A673 (cell line): ENCODE measurements around the gene GNG12. TPM values are rescaled to one million over a fixed set of nuclear protein-coding genes. Genes with fewer than 3 reads are reported as not detected.

Experiments used
- BruUV-seq: library from RNA; stranded (reverse); fragments of 400-500 nt; replicated peaks from 2 replicates; lab custom pipeline; 2021; lab: Mats Ljungman, UMichigan
- CTCF ChIA-PET: fragments of 300-600 bp; sonication (Branson Sonifier 250); formaldehyde crosslinking; loops from one replicate; lab custom pipeline; 2022; ENCODE audit warnings: antibody characterized with exemption; lab: Charles Lee
- POLR2A ChIA-PET: fragments of 300-600 bp; sonication (Branson Sonifier 250); formaldehyde crosslinking; loops from one replicate; lab custom pipeline; 2022; ENCODE audit warnings: antibody characterized with exemption; ENCODE audit not compliant: low non-redundant PET; lab: Charles Lee
- DNase-seq: peaks from one replicate; pipeline ENCODE4 v3.0.0-alpha.2; 2015; ENCODE audit warnings: low spot score
- H3K27ac ChIP-seq: fragments of 200-600 bp; sonication (generic); 2 replicates; pipeline ENCODE4 v1.5.1; 2016; ENCODE audit warnings: mixed run types, low read depth, mild to moderate bottlenecking, mixed read lengths, antibody characterized with exemption, low read length; ENCODE audit not compliant: poor library complexity, severe bottlenecking
- H3K27me3 ChIP-seq: fragments of 200-600 bp; sonication (generic); replicated peaks from 2 replicates; pipeline ENCODE4 v1.6.1; 2017; ENCODE audit warnings: mixed run types, low read depth, mild to moderate bottlenecking, mixed read lengths, antibody characterized with exemption, low read length; ENCODE audit not compliant: insufficient read depth, poor library complexity
- H3K36me3 ChIP-seq: fragments of 200-600 bp; sonication (generic); 2 replicates; pipeline ENCODE4 v1.6.1; 2016; ENCODE audit warnings: mixed run types, mild to moderate bottlenecking, mixed read lengths, antibody characterized with exemption, low read length; ENCODE audit not compliant: insufficient read depth, poor library complexity, severe bottlenecking
- H3K4me1 ChIP-seq: fragments of 200-600 bp; sonication (generic); 2 replicates; pipeline ENCODE4 v1.6.1; 2017; ENCODE audit warnings: mixed run types, mild to moderate bottlenecking, mixed read lengths, antibody characterized with exemption, low read length; ENCODE audit not compliant: insufficient read depth, poor library complexity, severe bottlenecking
- H3K4me3 ChIP-seq: fragments of 200-600 bp; sonication (generic); 2 replicates; pipeline ENCODE4 v1.5.1; 2016; ENCODE audit warnings: low read depth, mixed run types, mild to moderate bottlenecking, mixed read lengths, low read length; ENCODE audit not compliant: poor library complexity, severe bottlenecking
- H3K9me3 ChIP-seq: fragments of 200-600 bp; sonication (generic); 2 replicates; pipeline ENCODE4 v1.6.1; 2016; ENCODE audit warnings: mixed run types, low read depth, mild to moderate bottlenecking, mixed read lengths, antibody characterized with exemption, low read length; ENCODE audit not compliant: poor library complexity, severe bottlenecking
- CTCF ChIP-seq: fragments of 300-800, 200-600 bp; sonication (generic); conservative IDR thresholded peaks from 2 replicates; pipeline ENCODE4 v1.5.1; 2017; ENCODE audit warnings: low read depth, mild to moderate bottlenecking, antibody characterized with exemption, low read length, moderate library complexity, mixed read lengths
- EZH2 ChIP-seq: fragments of 200-600 bp; sonication (generic); IDR thresholded peaks from 2 replicates; pipeline ENCODE4 v1.6.1; 2017; ENCODE audit warnings: borderline replicate concordance, low read depth, mild to moderate bottlenecking, mixed read lengths, antibody characterized with exemption, low read length; ENCODE audit not compliant: poor library complexity, severe bottlenecking
- intact Hi-C: fragments of 100-400 bp; cut with micrococcal nuclease; formaldehyde crosslinking; loops from one replicate; pipeline ENCODE4 v1.10.0; 2022; ENCODE audit not compliant: unreplicated experiment
- total RNA-seq: library from RNA; stranded (reverse); gene quantifications from 2 replicates; pipeline ENCODE4 v1.2.3, GENCODE V29; 2021

GNG12 gene
- total RNA-seq, 1 experiment from 2014 or later = 54.8 TPM

GRCh38 chr1:67768480-67768879, 64.8 kb downstream of the GNG12 start:
- Histone ChIP-seq H3K27ac (no peak overlapping the region), H3K4me3 (no peak overlapping the region), H3K4me1 (peaks cover 7% of the 10 kb centered on the region), H3K27me3 (no peaks in the 10 kb centered on the region), H3K9me3 (no peaks in the 10 kb centered on the region), H3K36me3 (no peaks in the 10 kb centered on the region)
- DNase-seq = no peak
- BruUV-seq = no TSS peak
- ChIA-PET CTCF (interaction anchor here (1.5 kb wide), 1 partner anchor 8 kb away, joined by 5 read pairs; no protein-coding TSS in a partner anchor), POLR2A (no interaction called here)
- TF ChIP-seq EZH2 = no peak
- no peak for TF ChIP-seq CTCF
- intact Hi-C loops = loop anchor here (5.0 kb wide), 2 partner anchors 84 to 344 kb away; no protein-coding TSS in a partner anchor

- H3K4me3 ChIP-seq = no peak overlapping the region
- CTCF ChIA-PET = interaction anchor here (0.6 to 1.9 kb wide), 4 partner anchors 70 to 238 kb away, joined by 3 to 8 read pairs (median 6); no protein-coding TSS in a partner anchor
- DNase-seq = no peak
- no peak overlapping the region for H3K27ac ChIP-seq
- H3K4me1 ChIP-seq = peaks cover 6% of the 10 kb centered on the region
- no TSS peak for BruUV-seq
- H3K27me3 ChIP-seq = no peaks in the 10 kb centered on the region
- H3K9me3 ChIP-seq = no peaks in the 10 kb centered on the region
- intact Hi-C loops = loop anchor here (2.0 to 5.0 kb wide), 5 partner anchors 66 to 580 kb away; partner anchors contain the start of gene GNG12
- TF ChIP-seq EZH2 (no peak), CTCF (no peak)
- no peaks in the 10 kb centered on the region for H3K36me3 ChIP-seq
- POLR2A ChIA-PET = no interaction called here
Measured at GRCh38 chr1:67767103-67767782, 66.0 kb downstream of the GNG12 start.

GRCh38 chr1:67766141-67766978, 66.9 kb downstream of the GNG12 start:
- no peaks in the 10 kb centered on the region for H3K36me3 ChIP-seq
- peak; percentile 75 for DNase-seq
- peak; percentile 81 for TF ChIP-seq CTCF
- no peak for TF ChIP-seq EZH2
- BruUV-seq = no TSS peak
- H3K27ac ChIP-seq = no peak overlapping the region
- CTCF ChIA-PET = interaction anchor here (0.5 to 1.9 kb wide), 19 partner anchors 11 to 618 kb away, joined by 3 to 13 read pairs (median 4); no protein-coding TSS in a partner anchor
- no peaks in the 10 kb centered on the region for H3K9me3 ChIP-seq
- H3K4me3 ChIP-seq = no peak overlapping the region
- intact Hi-C loops = loop anchor here (2.0 to 5.0 kb wide), 5 partner anchors 66 to 580 kb away; partner anchors contain the start of gene GNG12
- H3K27me3 ChIP-seq = no peaks in the 10 kb centered on the region
- H3K4me1 ChIP-seq = no peaks in the 10 kb centered on the region
- POLR2A ChIA-PET = interaction anchor here (0.6 kb wide), 1 partner anchor 71 kb away, joined by 5 read pairs; no protein-coding TSS in a partner anchor
